GM21717 (cell line): ENCODE measurements around the gene ESYT1.
"Not testable (repeated sequence)": the region's sequence is repeated elsewhere in the genome, so short reads cannot be mapped to it uniquely, and the experiment has no call there.

ENCODE experiments used
- ATAC-seq: cut with Tn5 transposase; IDR thresholded peaks from one replicate; pipeline ENCODE4 v1.9.1; 2021; ENCODE audit warnings: mild to moderate bottlenecking, moderate library complexity; ENCODE audit not compliant: unreplicated experiment

Gene ESYT1

DNA sequence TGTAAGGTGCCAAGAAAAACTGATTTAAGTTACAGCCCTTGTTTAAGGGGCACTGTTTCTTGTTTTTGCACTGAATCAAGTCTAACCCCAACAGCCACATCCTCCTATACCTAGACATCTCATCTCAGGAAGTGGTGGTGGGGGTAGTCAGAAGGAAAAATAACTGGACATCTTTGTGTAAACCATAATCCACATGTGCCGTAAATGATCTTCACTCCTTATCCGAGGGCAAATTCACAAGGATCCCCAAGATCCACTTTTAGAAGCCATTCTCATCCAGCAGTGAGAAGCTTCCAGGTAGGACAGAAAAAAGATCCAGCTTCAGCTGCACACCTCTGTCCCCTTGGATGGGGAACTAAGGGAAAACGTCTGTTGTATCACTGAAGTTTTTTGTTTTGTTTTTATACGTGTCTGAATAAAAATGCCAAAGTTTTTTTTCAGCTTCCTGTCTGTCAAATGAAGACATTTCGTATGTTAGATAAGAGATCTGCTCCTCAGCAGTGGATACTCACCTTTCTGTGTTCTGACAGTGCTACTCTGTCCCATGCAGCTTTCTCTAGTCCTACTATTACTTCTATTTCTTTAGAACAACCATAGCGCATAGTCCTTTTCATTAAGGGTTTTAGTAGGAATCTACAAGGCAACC, 24.9 kb upstream of the ESYT1 start:
- no peak for ATAC-seq

DNA sequence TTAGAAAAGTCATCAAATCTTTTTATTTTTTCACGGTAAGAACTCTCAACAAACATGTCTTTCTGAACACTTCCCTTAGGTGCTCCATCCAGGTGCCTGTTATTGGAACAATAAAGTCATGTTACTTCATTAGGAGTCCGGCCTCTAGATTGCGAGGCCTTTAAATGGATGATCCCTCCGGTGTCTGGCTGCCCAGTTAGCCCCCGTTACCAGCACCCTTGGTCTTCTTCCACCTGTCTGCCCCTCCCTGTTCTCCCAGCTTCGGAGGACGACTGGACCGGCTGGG, 24.3 kb upstream of the ESYT1 start:
- no peak for ATAC-seq

GRCh38 chr12:56104109-56104814, 23.8 kb upstream of the ESYT1 start, which contains the start of gene PA2G4:
Gene PA2G4, plus strand, starts transcription at chr12:56104559. Its CDS starts 179 bp downstream, at chr12:56104738.
- ATAC-seq: peak; percentile 93

GRCh38 chr12:56104815-56105608, 23.1 kb upstream of the ESYT1 start:
- ATAC-seq: peak; percentile 26

- ATAC-seq: no peak
These were observed 22.5 kb upstream of the ESYT1 start for GRCh38 chr12:56105609-56105902.

DNA sequence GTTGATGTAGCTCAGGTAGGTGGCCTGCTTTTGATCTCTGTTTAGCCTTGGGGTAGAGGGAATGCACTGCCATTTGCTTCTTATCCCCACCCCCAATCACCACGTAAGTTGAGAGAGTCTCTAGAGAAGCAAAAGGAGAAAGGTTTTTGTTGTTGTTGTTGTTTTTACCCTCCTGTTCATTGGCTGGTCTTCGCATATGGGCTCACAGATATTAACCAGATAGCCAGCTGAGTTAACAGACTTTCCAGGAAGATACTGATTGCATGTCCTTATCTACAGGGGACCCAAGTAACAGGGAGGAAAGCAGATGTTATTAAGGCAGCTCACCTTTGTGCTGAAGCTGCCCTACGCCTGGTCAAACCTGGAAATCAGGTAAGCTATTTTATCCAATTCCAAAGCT, 20.8 kb upstream of the ESYT1 start:
- no peak for ATAC-seq

DNA sequence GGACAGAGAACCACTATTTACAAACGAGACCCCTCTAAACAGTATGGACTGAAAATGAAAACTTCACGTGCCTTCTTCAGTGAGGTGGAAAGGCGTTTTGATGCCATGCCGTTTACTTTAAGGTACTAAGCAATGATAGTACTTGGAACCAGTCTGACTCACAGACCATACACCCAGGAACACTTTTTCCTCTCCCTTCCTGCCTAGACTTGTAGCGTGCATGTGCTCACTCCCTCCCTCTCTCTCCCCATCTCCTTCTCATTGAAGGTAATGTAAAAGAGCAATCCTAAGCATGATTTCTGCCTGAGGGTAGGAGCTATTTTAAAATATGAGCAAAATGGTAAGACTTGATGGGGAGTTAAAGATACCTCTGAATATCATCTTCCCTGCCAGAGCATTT, 17.5 kb upstream of the ESYT1 start:
- no peak for ATAC-seq

GRCh38 chr12:56114084-56114483, 14.0 kb upstream of the ESYT1 start:
- no peak for ATAC-seq

GRCh38 chr12:56115329-56115728, 12.7 kb upstream of the ESYT1 start:
- ATAC-seq: no peak

GRCh38 chr12:56116267-56117081, 11.6 kb upstream of the ESYT1 start, which contains the start of gene RPL41:
Gene RPL41, plus strand, starts transcription at chr12:56116633.
- peak; percentile 45 for ATAC-seq

DNA sequence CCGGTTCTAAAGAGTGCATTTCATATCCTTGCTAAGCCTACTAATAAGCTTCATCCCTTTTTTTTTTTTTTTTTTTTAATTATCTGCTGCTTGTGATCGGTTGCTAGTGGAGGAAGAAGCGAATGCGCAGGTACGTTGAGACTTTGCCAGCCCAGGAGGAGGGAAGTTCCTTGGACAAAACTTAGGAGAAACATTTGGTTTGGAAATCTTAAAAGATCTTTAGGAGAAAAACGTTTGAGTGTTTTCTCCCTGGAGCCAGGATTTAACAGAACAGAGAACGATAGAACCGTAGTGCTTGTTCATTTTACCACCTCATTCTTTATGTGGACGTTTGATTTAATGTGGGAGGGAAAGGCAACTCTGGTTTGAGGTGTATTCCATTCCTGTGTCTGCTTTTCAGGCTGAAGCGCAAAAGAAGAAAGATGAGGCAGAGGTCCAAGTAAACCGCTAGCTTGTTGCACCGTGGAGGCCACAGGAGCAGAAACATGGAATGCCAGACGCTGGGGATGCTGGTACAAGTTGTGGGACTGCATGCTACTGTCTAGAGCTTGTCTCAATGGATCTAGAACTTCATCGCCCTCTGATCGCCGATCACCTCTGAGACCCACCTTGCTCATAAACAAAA, 10.9 kb upstream of the ESYT1 start:
- not testable (repeated sequence) for ATAC-seq

GRCh38 chr12:56117778-56118687, 10.0 kb upstream of the ESYT1 start, which contains the start of gene ZC3H10:
Gene ZC3H10, plus strand, starts transcription at chr12:56118266. Its CDS starts 2,297 bp downstream, at chr12:56120563.
- peak; percentile 80 for ATAC-seq

GRCh38 chr12:56118688-56119357, 9.2 kb upstream of the ESYT1 start:
- peak; percentile 2 for ATAC-seq

DNA sequence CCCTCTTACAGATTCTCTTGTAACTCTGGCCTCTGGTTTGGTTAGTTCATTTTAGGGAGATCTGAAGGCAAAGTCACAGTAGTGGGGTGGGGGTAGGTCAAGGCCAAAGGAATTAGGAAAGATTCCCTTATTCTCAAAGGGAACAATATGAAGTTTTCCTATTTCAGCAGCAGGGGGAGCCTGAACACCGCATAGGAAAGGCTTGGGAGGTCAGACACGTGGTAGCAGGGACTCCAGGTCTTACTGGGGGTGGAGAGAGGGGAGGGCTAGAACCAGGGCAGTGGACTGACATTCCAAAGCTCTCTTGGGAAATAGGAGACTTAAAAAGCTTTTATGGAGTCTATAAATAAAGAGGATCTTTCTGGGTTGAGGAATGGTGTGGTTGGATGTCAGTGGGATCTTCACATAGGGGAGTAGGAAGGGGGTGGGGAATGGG, 8.7 kb upstream of the ESYT1 start:
- no peak for ATAC-seq

- ATAC-seq: no peak
These were observed 7.8 kb upstream of the ESYT1 start for GRCh38 chr12:56120158-56120846.

DNA sequence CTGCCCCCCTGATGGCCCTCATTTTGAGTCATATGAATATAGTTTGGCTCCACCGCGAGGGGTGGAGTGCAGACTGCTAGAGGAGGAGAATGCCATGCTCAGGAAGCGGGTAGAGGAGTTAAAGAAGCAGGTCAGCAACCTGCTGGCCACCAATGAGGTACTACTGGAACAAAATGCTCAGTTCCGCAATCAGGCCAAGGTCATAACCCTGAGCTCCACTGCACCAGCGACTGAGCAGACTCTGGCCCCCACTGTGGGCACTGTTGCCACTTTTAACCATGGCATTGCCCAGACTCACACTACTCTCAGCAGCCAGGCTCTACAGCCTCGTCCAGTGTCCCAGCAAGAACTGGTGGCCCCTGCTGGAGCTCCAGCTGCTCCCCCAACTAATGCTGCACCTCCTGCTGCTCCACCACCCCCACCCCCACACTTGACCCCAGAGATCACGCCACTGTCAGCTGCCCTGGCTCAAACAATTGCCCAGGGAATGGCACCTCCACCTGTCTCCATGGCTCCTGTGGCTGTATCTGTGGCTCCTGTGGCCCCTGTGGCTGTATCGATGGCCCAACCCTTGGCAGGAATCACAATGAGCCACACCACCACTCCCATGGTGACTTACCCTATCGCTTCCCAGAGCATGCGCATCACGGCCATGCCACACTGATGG, 6.7 kb upstream of the ESYT1 start:
- no peak for ATAC-seq

DNA sequence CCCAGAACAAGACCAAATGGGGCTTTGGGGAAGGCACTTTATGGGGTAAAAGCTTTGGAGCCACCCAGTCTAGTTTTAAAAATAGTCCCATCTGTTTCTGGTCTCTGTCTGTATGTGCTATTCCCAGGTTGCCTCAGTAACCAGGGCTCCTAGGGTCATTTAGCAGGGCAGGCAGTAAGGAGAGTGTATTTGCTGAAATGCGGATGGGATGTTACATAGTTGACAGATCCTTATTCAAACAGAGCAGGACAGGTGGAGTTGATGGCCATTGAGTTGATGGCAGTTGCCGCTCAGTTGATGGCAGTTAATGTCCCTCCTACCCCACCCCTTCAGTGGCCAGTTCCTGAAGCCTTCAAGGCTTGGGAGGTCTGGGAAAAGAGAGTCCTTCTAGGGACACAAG, 5.4 kb upstream of the ESYT1 start:
- ATAC-seq: no peak

GRCh38 chr12:56124133-56124532, 3.9 kb upstream of the ESYT1 start:
- ATAC-seq: no peak
